HCT116 (cell line): Measurements from ENCODE around the gene PRDX3. TPM values are rescaled to one million over a fixed set of nuclear protein-coding genes. Genes with fewer than 3 reads are reported as not detected.

Experiments
- ATAC-seq: fragments of 200-7000 bp; cut with Tn5 transposase; 2 replicates; pipeline ENCODE4 v1.9.1; 2020; ENCODE audit warnings: mild to moderate bottlenecking, moderate library complexity
- BruUV-seq: library from RNA; stranded (reverse); fragments of 400-500 nt; replicated peaks from 2 replicates; lab custom pipeline; 2021; lab: Mats Ljungman, UMichigan
- CTCF ChIA-PET: fragments of 300-600 bp; sonication (Branson Sonifier 250); formaldehyde crosslinking; loops from one replicate; lab custom pipeline; 2021; ENCODE audit warnings: antibody characterized with exemption; lab: Charles Lee
- POLR2A ChIA-PET: fragments of 300-600, 350-600 bp; sonication (Branson Sonifier 250); formaldehyde crosslinking; loops from one replicate; lab custom pipeline; 2021; ENCODE audit warnings: antibody characterized with exemption; lab: Charles Lee
- RAD21 ChIA-PET, 2 experiments: fragments of 300-600 bp; sonication (Branson Sonifier 250); formaldehyde crosslinking; loops; one replicate each; lab custom pipeline; 2023; ENCODE audit warnings: low total read pairs in 2 of 2; ENCODE audit not compliant: uncharacterized antibody in 2 of 2, unreplicated experiment in 2 of 2, low non-redundant PET in 1 of 2; lab: Charles Lee
- DNase-seq: peaks from one replicate; pipeline ENCODE4 v3.0.0-alpha.2; 2010; ENCODE audit warnings: low read depth, low spot score
- H2AFZ ChIP-seq: fragments of 200-600 bp; shearing (Covaris generic), sonication (generic); 2 replicates; pipeline ENCODE4 v1.6.1; 2017; ENCODE audit warnings: low read depth, mixed run types, mixed read lengths, antibody characterized with exemption, low read length; ENCODE audit not compliant: poor library complexity, severe bottlenecking
- H3K27ac ChIP-seq: 2 replicates; pipeline ENCODE4 v1.5.1; 2012; ENCODE audit warnings: low read depth, low read length
- H3K27me3 ChIP-seq: fragments of 200-600 bp; sonication (generic); 2 replicates; pipeline ENCODE4 v1.6.1; 2016; ENCODE audit warnings: mixed run types, low read length, mixed read lengths; ENCODE audit not compliant: insufficient read depth
- H3K36me3 ChIP-seq, 2 experiments: fragments of 200-500 bp in 1 of 2; fragments of 200-600 bp in 1 of 2; sonication (Bioruptor generic) in 1 of 2; sonication (generic) in 1 of 2; 2 replicates each; pipeline versions ENCODE4 v1.5.1 to v1.6.1; 2014 to 2016; ENCODE audit warnings: low read length in 2 of 2, inconsistent platforms in 1 of 2, mixed read lengths in 1 of 2, mixed run types in 1 of 2; ENCODE audit not compliant: insufficient read depth in 2 of 2, control insufficient read depth in 1 of 2
- H3K4me1 ChIP-seq, 2 experiments: fragments of 200-600 bp in 1 of 2; sonication (generic) in 1 of 2; 2 replicates each; pipeline versions ENCODE4 v1.5.1 to v1.6.1; 2012 to 2017; ENCODE audit warnings: low read length in 2 of 2, inconsistent platforms in 1 of 2, mild to moderate bottlenecking in 1 of 2, mixed read lengths in 1 of 2, mixed run types in 1 of 2, moderate library complexity in 1 of 2; ENCODE audit not compliant: insufficient read depth in 2 of 2, control insufficient read depth in 1 of 2
- H3K4me2 ChIP-seq: fragments of 200-600 bp; sonication (generic); 2 replicates; pipeline ENCODE4 v1.6.1; 2017; ENCODE audit warnings: mixed run types, low read length, mixed read lengths
- H3K4me3 ChIP-seq, 2 experiments: fragments of 200-600 bp in 1 of 2; sonication (generic) in 1 of 2; replicated peaks in 1 of 2; 2 replicates each; pipeline ENCODE4 v1.5.1; 2011 to 2016; ENCODE audit warnings: low read length in 2 of 2, control low read depth in 1 of 2, low read depth in 1 of 2, mild to moderate bottlenecking in 1 of 2, mixed read lengths in 1 of 2, mixed run types in 1 of 2
- H3K79me2 ChIP-seq: fragments of 200-600 bp; sonication (generic); 2 replicates; pipeline ENCODE4 v1.6.1; 2017; ENCODE audit warnings: mild to moderate bottlenecking, mixed run types, low read length, moderate library complexity, mixed read lengths; ENCODE audit not compliant: insufficient read depth
- H3K9ac ChIP-seq: fragments of 200-600 bp; sonication (generic); 2 replicates; pipeline ENCODE4 v1.6.1; 2016; ENCODE audit warnings: low read length, mixed read lengths
- H3K9me2 ChIP-seq: fragments of 200-600 bp; sonication (generic), shearing (Covaris generic); 2 replicates; pipeline ENCODE4 v1.6.1; 2017; ENCODE audit warnings: mixed run types, mild to moderate bottlenecking, moderate library complexity; ENCODE audit not compliant: insufficient read depth
- H3K9me3 ChIP-seq, 2 experiments: fragments of 200-500 bp in 1 of 2; fragments of 200-600 bp in 1 of 2; sonication (Bioruptor generic) in 1 of 2; sonication (generic) in 1 of 2; 2 replicates each; pipeline ENCODE4 v1.6.1; 2014 to 2017; ENCODE audit warnings: low read length in 2 of 2, mixed read lengths in 2 of 2, inconsistent platforms in 1 of 2, low read depth in 1 of 2, mild to moderate bottlenecking in 1 of 2, mixed run types in 1 of 2, moderate library complexity in 1 of 2; ENCODE audit not compliant: control insufficient read depth in 1 of 2, insufficient read depth in 1 of 2
- H4K20me1 ChIP-seq: fragments of 200-600 bp; sonication (generic), shearing (Covaris generic); 2 replicates; pipeline ENCODE4 v1.6.1; 2017; ENCODE audit warnings: mixed run types, mild to moderate bottlenecking, moderate library complexity; ENCODE audit not compliant: insufficient read depth
- CBX3 ChIP-seq: IDR thresholded peaks from 2 replicates; pipeline ENCODE4 v1.6.1; 2012; ENCODE audit warnings: low read depth
- CEBPB ChIP-seq: IDR thresholded peaks from 2 replicates; pipeline ENCODE4 v1.6.1; 2012; ENCODE audit warnings: low read depth
- ELF1 ChIP-seq: IDR thresholded peaks from 2 replicates; pipeline ENCODE4 v1.6.1; 2012; ENCODE audit warnings: low read depth, borderline replicate concordance
- EZH2 ChIP-seq: fragments of 200-600 bp; sonication (generic); IDR thresholded peaks from 2 replicates; pipeline ENCODE4 v1.6.1; 2017; ENCODE audit warnings: antibody characterized with exemption, mixed run types
- EZH2phosphoT487 ChIP-seq: fragments of 200-600 bp; IDR thresholded peaks from 2 replicates; pipeline ENCODE4 v1.6.1; 2018; ENCODE audit warnings: antibody characterized with exemption, borderline replicate concordance
- FOSL1 ChIP-seq: IDR thresholded peaks from 2 replicates; pipeline ENCODE4 v1.6.1; 2012; ENCODE audit warnings: low read depth
- JUND ChIP-seq: IDR thresholded peaks from 2 replicates; pipeline ENCODE4 v1.6.1; 2012
- POLR2A ChIP-seq: IDR thresholded peaks from 2 replicates; pipeline ENCODE4 v1.7.0; 2011; ENCODE audit warnings: borderline replicate concordance; ENCODE audit not compliant: insufficient read depth, insufficient read length; ENCODE audit errors: extremely low read depth
- SIN3A ChIP-seq: IDR thresholded peaks from 2 replicates; pipeline ENCODE4 v1.6.1; 2012; ENCODE audit warnings: low read depth
- SP1 ChIP-seq: IDR thresholded peaks from 2 replicates; pipeline ENCODE4 v1.6.1; 2012; ENCODE audit warnings: low read depth
- TCF7L2 ChIP-seq: IDR thresholded peaks from 2 replicates; pipeline ENCODE4 v1.7.0; 2011; ENCODE audit warnings: borderline replicate concordance, inconsistent platforms; ENCODE audit not compliant: insufficient read depth, insufficient read length; ENCODE audit errors: extremely low read depth
- YY1 ChIP-seq: IDR thresholded peaks from 2 replicates; pipeline ENCODE4 v1.6.1; 2011; ENCODE audit warnings: low read length, low read depth, moderate library complexity, mild to moderate bottlenecking; ENCODE audit not compliant: insufficient replicate concordance; ENCODE audit errors: extremely low read depth
- ZFX ChIP-seq: fragments of 450-650 bp; IDR thresholded peaks from 2 replicates; pipeline ENCODE4 v1.6.1; 2017
- ZNF274 ChIP-seq: fragments of 200-500 bp; sonication (Bioruptor generic); IDR thresholded peaks from 2 replicates; pipeline ENCODE4 v1.6.1; 2014; ENCODE audit warnings: mild to moderate bottlenecking, low read depth, low read length, inconsistent platforms
- intact Hi-C: fragments of 100-400 bp; cut with micrococcal nuclease; formaldehyde crosslinking; loops from 2 replicates; pipeline ENCODE4 v1.10.0; 2022
- total RNA-seq: library from RNA; stranded (reverse); gene quantifications from one replicate; pipeline ENCODE4 v1.2.1, GENCODE V29; 2021; ENCODE audit not compliant: unreplicated experiment
- TF ChIP-seq, protein P1 (sequence below): IDR thresholded peaks from 2 replicates; pipeline ENCODE4 v1.6.1; 2012
- TF ChIP-seq, protein P2 (sequence below): IDR thresholded peaks from 2 replicates; pipeline ENCODE4 v1.6.1; 2012
- TF ChIP-seq, protein P3 (sequence below), 3 experiments: fragments of 200-600 bp in 1 of 3; sonication (generic) in 1 of 3; IDR thresholded peaks in 2 of 3; conservative IDR thresholded peaks in 1 of 3; 2 replicates each; pipeline ENCODE4 v1.5.1; 2012 to 2017; ENCODE audit warnings: low read depth in 2 of 3, low read length in 2 of 3, antibody characterized with exemption in 1 of 3, borderline replicate concordance in 1 of 3, control low read depth in 1 of 3, mild to moderate bottlenecking in 1 of 3, mixed read lengths in 1 of 3, mixed run types in 1 of 3, moderate library complexity in 1 of 3; ENCODE audit not compliant: insufficient read depth in 1 of 3
- TF ChIP-seq, protein P4 (sequence below): IDR thresholded peaks from 2 replicates; pipeline ENCODE4 v1.6.1; 2011; ENCODE audit warnings: mild to moderate bottlenecking, low read length, moderate library complexity; ENCODE audit not compliant: insufficient replicate concordance; ENCODE audit errors: extremely low read depth

The PRDX3 gene
- total RNA-seq, 1 experiment from 2014 or later = 281 TPM

DNA sequence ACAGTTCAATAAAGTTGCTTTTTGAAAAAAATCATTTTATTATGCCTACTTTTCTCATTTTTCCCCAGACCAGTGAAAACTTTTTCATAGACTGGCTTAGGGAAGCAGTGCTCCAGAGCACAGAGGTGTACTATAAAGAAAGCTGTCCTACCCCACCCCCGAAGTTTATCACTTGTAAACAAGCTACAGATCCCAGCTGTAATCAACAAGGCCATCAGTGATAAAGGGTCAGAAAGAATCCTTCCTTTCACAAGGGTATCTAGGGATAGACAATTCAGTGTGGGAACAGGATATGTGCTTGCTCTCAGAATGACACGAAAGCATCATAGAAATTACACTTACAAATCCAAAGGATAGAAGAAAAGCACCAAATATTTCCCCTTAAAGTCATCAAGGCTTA lies 4.5 kb downstream of the PRDX3 start:
- POLR2A ChIA-PET = no interaction called here
- no peaks in the 10 kb centered on the region for H3K9me2 ChIP-seq
- H3K79me2 ChIP-seq = peaks cover 54% of the 10 kb centered on the region
- no peaks in the 10 kb centered on the region for H4K20me1 ChIP-seq
- no peak overlapping the region for H3K4me3 ChIP-seq
- no peak for TF ChIP-seq CEBPB
- no peak for TF ChIP-seq YY1
- TF ChIP-seq SP1 = no peak
- TF ChIP-seq, protein P1, sequence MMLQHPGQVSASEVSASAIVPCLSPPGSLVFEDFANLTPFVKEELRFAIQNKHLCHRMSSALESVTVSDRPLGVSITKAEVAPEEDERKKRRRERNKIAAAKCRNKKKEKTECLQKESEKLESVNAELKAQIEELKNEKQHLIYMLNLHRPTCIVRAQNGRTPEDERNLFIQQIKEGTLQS = no peak
- TF ChIP-seq ELF1 = no peak
- TF ChIP-seq FOSL1 = no peak
- TF ChIP-seq EZH2phosphoT487 = no peak
- no peak for TF ChIP-seq SIN3A
- TF ChIP-seq, protein P2, sequence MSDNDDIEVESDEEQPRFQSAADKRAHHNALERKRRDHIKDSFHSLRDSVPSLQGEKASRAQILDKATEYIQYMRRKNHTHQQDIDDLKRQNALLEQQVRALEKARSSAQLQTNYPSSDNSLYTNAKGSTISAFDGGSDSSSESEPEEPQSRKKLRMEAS = no peak
- TF ChIP-seq, protein P3, sequence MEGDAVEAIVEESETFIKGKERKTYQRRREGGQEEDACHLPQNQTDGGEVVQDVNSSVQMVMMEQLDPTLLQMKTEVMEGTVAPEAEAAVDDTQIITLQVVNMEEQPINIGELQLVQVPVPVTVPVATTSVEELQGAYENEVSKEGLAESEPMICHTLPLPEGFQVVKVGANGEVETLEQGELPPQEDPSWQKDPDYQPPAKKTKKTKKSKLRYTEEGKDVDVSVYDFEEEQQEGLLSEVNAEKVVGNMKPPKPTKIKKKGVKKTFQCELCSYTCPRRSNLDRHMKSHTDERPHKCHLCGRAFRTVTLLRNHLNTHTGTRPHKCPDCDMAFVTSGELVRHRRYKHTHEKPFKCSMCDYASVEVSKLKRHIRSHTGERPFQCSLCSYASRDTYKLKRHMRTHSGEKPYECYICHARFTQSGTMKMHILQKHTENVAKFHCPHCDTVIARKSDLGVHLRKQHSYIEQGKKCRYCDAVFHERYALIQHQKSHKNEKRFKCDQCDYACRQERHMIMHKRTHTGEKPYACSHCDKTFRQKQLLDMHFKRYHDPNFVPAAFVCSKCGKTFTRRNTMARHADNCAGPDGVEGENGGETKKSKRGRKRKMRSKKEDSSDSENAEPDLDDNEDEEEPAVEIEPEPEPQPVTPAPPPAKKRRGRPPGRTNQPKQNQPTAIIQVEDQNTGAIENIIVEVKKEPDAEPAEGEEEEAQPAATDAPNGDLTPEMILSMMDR (IDR thresholded peaks at IDR 0.05 in 2 of 3, conservative IDR thresholded peaks at IDR 0.05 in 1 of 3; ENCODE audit: borderline replicate concordance in 1 of 3, insufficient read depth in 1 of 3, low read depth in 2 of 3, low read length in 2 of 3) = no peak
- TF ChIP-seq CBX3 = no peak
- no peak for TF ChIP-seq EZH2
- no peak for TF ChIP-seq TCF7L2
- TF ChIP-seq, protein P4, sequence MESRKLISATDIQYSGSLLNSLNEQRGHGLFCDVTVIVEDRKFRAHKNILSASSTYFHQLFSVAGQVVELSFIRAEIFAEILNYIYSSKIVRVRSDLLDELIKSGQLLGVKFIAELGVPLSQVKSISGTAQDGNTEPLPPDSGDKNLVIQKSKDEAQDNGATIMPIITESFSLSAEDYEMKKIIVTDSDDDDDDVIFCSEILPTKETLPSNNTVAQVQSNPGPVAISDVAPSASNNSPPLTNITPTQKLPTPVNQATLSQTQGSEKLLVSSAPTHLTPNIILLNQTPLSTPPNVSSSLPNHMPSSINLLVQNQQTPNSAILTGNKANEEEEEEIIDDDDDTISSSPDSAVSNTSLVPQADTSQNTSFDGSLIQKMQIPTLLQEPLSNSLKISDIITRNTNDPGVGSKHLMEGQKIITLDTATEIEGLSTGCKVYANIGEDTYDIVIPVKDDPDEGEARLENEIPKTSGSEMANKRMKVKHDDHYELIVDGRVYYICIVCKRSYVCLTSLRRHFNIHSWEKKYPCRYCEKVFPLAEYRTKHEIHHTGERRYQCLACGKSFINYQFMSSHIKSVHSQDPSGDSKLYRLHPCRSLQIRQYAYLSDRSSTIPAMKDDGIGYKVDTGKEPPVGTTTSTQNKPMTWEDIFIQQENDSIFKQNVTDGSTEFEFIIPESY = no peak
- TF ChIP-seq POLR2A = no peak
- TF ChIP-seq JUND = no peak
- no peak for TF ChIP-seq ZFX
- no peak for TF ChIP-seq ZNF274
- no peaks in the 10 kb centered on the region for H3K27me3 ChIP-seq
- no TSS peak for BruUV-seq
- CTCF ChIA-PET = no interaction called here
- H3K27ac ChIP-seq = no peak overlapping the region
- no peak overlapping the region for H2AFZ ChIP-seq
- peaks cover 39 to 61% of the 10 kb centered on the region in 2 experiments for H3K36me3 ChIP-seq
- ATAC-seq (no peak), DNase-seq (no peak)
- peaks cover 5 to 14% of the 10 kb centered on the region in 2 experiments; a peak in 3 of 4 replicates for H3K4me1 ChIP-seq
- RAD21 ChIA-PET = no interaction called here
- no peak overlapping the region for H3K4me2 ChIP-seq
- no peaks in the 10 kb centered on the region for H3K9me3 ChIP-seq
- intact Hi-C loops = no loop called here
- no peak overlapping the region for H3K9ac ChIP-seq
